CD4-positive, alpha-beta T cell treated with Interleukin-17A for 4 hours (primary cell): Measurements from ENCODE around the gene EVA1A.
"Not testable (repeated sequence)": the region's sequence is repeated elsewhere in the genome, so short reads cannot be mapped to it uniquely, and the experiment has no call there.

Experiments
- DNase-seq: peaks from one replicate; pipeline ENCODE4 v3.0.0-alpha.2; 2020; ENCODE audit warnings: mixed read lengths

EVA1A gene

DNA sequence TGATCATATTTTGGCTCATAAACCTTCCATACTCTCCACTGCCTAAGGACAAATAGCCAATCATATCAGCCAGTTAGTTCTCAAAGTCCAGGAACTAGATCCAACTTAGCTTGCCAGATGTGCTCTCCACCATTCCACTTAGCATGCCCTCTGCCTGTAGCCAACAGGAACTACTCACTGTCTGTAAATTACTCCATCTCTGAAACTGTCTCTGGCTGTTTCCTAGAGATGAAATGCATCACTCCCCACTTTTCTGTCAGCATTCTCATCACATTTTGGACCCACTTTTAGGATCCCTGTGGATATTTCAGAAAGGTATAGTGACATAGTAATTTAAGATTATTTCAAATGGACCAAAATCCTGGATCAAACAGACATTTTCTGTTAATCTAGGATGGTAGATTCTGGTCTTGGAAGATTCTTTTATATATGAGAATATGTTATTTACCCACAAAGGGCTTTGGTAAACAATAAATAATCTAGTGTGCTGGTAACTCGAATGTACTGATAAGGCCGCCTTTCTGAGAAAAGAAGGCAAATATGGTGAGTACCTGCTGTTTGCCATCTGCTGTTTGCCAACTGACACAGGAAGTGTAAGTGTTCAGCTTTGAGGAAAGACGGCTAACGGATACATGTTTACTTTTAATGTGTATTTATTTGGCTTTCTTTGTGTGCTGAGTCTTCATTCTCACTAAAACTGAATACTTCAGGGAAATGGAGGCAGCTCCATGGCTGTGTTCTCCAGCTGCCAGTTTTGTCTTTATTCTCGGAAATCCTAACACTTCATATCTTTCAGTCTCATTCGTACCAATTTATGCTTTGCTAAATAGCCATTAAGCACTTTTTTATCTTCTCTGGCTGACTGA lies 79.5 kb downstream of the EVA1A start:
- no peak for DNase-seq

DNA sequence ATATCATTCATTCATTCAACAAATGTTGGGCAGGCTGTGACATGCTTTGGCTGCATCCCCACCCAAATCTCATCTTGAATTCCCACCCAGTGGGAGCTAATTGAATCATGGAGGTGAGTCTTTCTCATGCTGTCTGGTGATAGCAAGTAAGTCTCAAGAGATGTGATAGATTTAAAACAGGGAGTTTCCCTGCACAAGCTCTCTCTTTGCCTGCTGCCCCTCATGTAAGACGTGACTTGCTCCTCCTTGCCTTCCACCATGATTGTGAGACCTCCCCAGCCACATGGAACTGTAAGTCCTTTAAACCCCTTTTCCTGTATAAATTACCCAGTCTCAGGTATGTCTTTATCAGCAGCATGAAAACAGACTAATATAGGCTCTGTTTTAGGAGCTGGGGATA lies 83.0 kb downstream of the EVA1A start:
- DNase-seq: not testable (repeated sequence)

DNA sequence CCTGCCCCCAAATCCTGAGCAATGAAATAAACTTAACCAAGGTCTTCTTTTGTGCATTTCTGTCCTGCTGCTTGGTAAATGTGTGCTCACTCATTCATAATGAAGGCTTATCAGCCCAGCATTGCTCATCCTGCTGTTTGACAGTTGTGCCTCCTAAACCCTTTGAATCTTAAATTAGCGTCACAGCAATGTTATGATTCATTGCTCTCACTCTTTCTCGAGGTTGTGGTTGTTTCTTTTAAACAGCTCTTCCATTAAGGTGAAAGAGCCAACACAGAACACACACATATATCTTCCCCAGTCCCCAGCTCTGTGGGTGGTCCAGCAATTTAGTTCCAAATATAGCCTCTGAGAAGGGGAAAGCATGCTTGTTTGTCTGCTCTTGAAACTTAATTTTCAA lies 84.0 kb downstream of the EVA1A start:
- DNase-seq: no peak

DNA sequence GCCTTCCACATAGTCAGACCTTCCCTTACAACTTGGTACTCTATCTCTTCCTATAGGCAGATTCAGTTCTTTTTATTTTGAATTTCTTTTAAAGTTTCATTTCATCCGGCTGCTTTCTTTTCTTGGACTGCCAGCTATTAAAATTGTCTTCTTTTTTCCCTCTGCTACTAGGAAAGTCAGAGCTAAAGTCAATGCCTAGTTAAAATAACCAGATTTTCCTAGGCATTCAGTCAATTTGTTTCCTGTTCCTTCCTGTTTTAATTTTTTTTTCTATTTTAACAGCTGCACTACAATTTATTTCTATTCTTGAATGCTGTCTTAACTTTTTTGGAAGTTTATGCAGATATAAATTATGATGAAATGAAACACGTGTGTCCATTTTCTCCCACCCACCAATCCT lies 84.8 kb downstream of the EVA1A start:
- no peak for DNase-seq

GRCh38 chr2:75475049-75475448 lies 85.7 kb downstream of the EVA1A start:
- DNase-seq: no peak

- DNase-seq: no peak
Measured at GRCh38 chr2:75474115-75474514, 86.6 kb downstream of the EVA1A start.

DNA sequence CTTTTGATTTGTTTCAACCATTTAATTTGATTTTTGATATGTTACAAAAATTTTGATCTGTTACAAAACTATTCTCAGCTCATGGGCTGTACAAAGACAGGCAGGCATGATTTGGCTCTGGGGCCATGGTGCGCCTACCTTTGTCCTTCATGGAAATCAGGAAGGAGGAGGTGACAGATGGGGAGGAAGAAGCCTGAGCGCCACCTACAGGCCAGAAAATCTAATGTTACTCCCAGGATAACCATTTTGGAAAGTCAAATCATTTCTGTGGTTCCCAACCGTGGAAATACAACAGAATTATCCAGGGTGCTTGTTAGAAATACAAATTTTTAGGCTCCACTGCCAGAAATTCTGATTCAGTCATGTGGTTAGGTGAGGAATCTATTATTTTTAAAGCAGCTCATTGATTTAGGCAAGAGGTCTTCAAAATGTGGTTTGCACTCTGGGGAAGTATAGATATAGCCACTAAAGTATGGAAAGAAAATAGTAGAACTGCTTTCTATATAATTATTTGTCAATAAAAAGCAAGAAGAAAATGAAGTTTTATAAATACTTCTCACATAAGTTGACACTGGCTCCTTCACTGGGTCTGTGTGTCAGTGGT lies 93.9 kb downstream of the EVA1A start:
- DNase-seq: peak; percentile 19

DNA sequence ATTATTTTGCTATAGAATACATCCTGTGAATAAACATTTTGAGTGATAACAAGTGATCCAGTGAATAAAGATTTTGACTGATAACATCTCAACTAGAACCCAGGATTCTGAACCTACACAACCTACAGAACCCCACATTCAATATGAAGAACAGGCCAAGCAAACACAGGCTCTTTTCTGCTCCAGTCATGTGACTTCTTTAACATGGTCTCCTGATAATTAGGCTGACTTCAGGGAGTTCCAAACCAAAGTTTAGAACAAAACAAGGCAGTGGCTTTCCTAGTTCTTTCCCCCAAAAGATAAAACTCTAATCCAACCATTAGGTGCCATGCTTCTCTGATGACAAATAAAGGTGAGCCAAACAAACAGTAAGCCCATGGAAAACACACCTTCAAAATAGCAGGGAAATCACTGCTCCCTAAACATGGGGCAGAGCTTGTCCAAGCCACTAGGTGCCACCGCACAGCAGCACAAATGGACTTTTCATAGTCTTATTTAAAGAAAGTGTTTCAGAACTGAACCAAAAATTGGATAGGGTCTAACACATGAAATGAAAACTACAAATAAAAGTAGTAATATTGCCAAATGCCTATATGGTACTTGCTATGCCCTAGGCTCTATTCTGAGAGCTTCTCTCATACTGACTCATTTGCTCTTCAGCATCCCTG lies 95.3 kb downstream of the EVA1A start:
- DNase-seq: no peak

GRCh38 chr2:75464348-75464946 lies 96.3 kb downstream of the EVA1A start:
- no peak for DNase-seq

DNA sequence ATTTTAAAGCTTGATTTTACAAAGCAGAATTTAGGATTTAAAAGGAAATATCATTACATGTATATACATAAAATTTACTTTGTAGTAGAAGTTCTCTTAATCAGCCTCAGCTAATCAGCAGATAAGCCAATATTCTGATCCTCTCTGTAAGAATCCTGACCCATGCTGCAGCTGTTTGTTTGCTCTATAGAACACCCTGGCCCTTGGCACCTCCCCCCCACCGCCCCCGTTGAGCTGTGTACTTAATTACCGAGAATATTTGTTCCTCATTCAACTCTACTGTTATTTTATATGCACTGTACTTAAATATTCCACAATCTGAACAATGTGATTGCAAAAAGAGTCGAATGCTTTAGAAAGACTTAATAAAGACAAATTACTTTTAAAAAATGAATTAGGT lies 98.0 kb downstream of the EVA1A start:
- no peak for DNase-seq

DNA sequence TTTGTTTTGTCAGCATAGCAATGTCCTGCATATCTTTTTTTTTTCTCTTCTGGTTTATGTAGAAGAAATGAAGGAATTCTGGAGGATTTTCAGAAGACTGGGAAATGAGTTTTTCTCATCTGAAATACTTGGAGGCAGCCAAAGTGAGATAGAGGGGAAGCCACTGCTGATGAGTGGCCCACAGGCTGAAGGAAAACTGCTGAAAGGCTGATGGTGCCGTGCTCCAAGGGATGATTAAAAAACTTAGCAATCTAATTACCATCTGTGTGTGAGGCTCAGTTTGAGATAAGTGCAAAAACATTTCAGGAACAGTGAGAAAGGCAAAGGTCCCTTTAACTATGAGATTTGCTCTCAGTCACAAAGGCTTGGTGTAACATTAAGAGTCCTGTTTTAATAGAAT lies 98.5 kb downstream of the EVA1A start:
- DNase-seq: no peak

DNA sequence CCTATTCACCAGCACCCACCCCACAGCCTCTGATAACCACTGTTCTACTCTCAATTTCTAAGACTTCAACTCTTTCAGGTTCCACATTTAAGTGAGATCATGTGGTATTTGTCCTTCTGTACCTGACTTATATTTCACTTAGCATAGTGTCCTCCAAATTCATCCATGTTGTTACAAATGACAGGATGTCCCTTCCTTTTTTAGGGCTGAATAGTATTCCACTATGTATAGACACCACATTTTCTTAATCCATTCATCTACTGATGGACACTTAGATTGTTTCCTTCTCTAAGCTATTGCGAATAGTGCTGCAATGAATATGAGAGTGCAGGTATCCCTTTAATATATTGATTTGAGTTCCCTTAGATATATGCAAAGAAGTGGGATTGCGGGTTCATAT lies 100.1 kb downstream of the EVA1A start:
- no peak for DNase-seq

DNA sequence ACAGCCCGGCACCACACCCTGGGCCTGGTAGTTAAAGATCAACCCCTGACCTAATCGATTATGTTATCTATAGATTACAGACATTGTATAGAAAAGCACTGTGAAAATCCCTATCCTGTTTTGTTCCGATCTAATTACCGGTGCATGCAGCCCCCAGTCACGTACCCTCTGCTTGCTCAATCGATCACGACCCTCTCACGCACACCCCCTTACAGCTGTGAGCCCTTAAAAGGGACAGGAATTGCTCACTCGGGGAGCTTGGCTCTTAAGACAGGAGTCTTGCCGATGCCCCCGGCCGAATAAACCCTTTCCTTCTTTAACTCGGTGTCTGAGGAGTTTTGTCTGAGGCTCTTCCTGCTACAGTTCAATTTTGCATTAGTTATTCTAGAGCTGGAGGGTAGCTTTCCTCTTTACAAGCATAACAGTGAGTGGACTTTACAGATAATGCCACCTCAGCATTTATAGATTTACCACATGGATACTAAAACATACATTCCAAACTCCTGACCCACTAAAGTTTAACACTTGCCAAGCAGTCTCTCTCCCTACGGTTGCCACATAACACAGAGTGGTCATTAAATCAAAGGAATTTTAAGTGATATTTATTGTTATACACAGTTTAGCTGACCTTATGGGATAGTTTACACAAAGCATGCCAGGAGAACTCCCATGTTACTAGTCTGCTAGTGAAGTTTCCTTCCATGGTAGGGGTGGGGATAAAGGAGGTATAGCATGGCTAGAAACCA lies 101.0 kb downstream of the EVA1A start:
- no peak for DNase-seq

DNA sequence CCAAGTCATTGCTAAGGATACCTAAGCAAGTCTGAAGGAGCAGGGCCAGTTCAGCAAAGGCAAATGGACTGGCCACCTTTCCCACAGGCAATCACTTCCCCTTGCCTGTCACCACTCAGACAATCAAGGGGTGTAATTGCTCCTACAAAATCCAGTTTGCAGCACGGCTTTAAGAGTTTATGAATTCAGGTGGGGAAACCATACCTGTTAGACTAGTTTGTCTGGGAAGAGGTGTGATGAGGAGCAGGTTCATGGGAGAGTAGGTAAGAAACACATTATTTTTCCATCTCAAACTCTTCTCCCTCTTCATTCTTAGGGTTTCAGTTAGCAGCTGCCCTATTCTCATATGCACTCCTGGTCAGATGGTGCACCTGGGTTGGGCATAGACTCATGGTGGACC lies 102.5 kb downstream of the EVA1A start:
- DNase-seq: no peak

GRCh38 chr2:75456825-75457224 lies 103.9 kb downstream of the EVA1A start:
- no peak for DNase-seq

- no peak for DNase-seq
Measured at GRCh38 chr2:75456111-75456510, 104.6 kb downstream of the EVA1A start.

GRCh38 chr2:75454241-75454620 lies 106.5 kb downstream of the EVA1A start:
- DNase-seq: no peak

DNA sequence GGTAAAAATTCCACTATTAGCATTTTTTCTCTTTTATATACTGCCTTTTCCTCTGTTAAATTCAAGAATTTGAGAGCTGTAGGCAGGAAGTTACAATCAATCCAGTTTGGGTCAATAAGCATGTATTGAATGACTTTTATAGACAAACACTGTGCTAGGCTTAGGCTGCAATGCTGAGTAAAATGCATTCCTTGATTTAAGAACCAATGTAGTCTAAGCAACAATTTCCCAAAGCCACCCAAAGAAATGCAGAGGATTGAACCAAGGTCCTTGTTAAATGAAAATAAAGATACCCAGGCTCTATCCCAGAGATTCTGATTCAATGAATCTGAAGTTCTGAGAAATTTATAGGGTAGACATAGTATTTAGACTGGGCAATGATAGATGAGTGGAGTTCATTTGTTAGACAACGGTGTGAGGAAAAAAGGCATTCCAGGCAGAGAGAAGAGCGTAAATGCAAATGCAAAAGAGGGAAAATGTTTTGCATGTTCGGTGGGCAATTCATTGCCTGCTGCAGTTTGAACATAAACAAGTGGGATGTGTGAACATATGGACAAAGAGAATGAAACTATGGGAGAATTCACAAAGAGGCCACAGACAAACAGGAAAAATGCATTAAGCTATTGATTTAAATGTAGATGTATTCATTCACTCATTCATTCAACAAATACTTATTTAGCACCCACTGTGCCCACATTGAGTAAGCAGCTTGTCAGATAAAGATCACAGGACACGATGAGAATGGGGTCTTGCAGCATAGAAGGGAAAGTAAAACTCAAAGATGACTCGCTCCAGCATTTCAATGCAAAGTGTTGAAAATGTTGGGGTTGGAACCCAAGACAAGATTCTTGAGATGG lies 107.1 kb downstream of the EVA1A start:
- DNase-seq: no peak

DNA sequence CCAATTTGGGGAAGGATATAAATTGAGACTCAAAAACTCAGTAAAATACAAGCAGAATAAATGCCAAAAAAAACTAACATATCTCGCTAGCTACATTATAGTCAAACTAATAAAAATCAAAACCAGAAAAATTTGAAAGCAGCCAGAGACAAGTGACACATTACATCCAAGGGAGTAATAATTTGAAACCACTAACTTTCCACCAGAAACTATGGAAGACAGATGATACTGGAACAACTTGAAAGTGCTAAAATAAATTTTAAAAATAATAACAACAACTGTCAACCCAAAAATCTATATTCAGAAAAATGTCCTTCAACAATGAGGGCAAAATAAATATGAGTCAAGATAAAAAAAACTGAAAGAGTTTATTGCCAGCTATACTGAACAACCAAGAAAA lies 110.7 kb downstream of the EVA1A start:
- no peak for DNase-seq

GRCh38 chr2:75447176-75447575 lies 113.6 kb downstream of the EVA1A start:
- DNase-seq: no peak
